Ascending aorta (tissue), 2 donors: ENCODE measurements around the gene CDRT15. TPM values are rescaled to one million over a fixed set of nuclear protein-coding genes. Genes with fewer than 3 reads are reported as not detected.
"Not testable (repeated sequence)": the region's sequence is repeated elsewhere in the genome, so short reads cannot be mapped to it uniquely, and the experiment has no call there.

ENCODE experiments used
- DNase-seq, 2 donors: peaks; one replicate each; pipeline ENCODE4 v3.0.0-alpha.2; 2019; ENCODE audit warnings: low spot score in 2 of 2
- H3K27ac ChIP-seq, 2 donors: fragments of 200-600 bp; sonication (generic); one replicate each; pipeline ENCODE4 v1.5.1; 2016 to 2017; ENCODE audit warnings: mild to moderate bottlenecking in 1 of 2
- H3K27me3 ChIP-seq: fragments of 200-600 bp; sonication (generic); one replicate; pipeline ENCODE4 v1.5.1; 2017
- H3K36me3 ChIP-seq, 2 donors: fragments of 200-600 bp; sonication (generic); one replicate each; pipeline ENCODE4 v1.5.1; 2016
- H3K4me1 ChIP-seq, 2 donors: fragments of 200-600 bp; sonication (generic); one replicate each; pipeline ENCODE4 v1.5.1; 2016 to 2017; ENCODE audit warnings: mild to moderate bottlenecking in 1 of 2
- H3K4me3 ChIP-seq, 2 donors: fragments of 200-600 bp; sonication (generic); one replicate each; pipeline ENCODE4 v1.5.1; 2016 to 2017; ENCODE audit warnings: mild to moderate bottlenecking in 1 of 2
- H3K9me3 ChIP-seq, 2 donors: fragments of 200-600 bp; sonication (generic); one replicate each; pipeline ENCODE4 v1.5.1; 2016
- CTCF ChIP-seq, 3 experiments: fragments of 200-600 bp in 2 of 3; fragments of 450-650 bp in 1 of 3; sonication (generic) in 2 of 3; IDR thresholded peaks; one replicate each; pipeline ENCODE4 v1.5.1; 2016 to 2019; ENCODE audit warnings: antibody characterized with exemption in 3 of 3, mild to moderate bottlenecking in 1 of 3, moderate library complexity in 1 of 3
- intact Hi-C: fragments of 100-400 bp; cut with DNase I; formaldehyde crosslinking; loops from one replicate; pipeline ENCODE4 v1.15.1; 2023
- total RNA-seq: library from RNA; depleted of rRNA; stranded (reverse); fragments of >200 nt; gene quantifications from one replicate; pipeline ENCODE4 v1.1.0, GENCODE V29; 2016

Gene CDRT15
- total RNA-seq, 1 donor from 2014 or later = not detected

- intact Hi-C loops = no loop called here
- DNase-seq = no peak
- Histone ChIP-seq H3K4me3 (no peak overlapping the region), H3K27me3 (no peaks in the 10 kb centered on the region), H3K4me1 (no peaks in the 10 kb centered on the region), H3K27ac (no peak overlapping the region), H3K36me3 (peaks cover 0 to 4% of the 10 kb centered on the region in 2 donors), H3K9me3 (no peaks in the 10 kb centered on the region)
- TF ChIP-seq CTCF (IDR thresholded peaks at IDR 0.05) = no peak
Measured at GRCh38 chr17:14198013-14198412, 38.6 kb downstream of the CDRT15 start.

GRCh38 chr17:14197586-14197985 lies 39.1 kb downstream of the CDRT15 start:
- DNase-seq = no peak
- no peak overlapping the region for H3K27ac ChIP-seq
- peaks cover 0 to 4% of the 10 kb centered on the region in 2 donors for H3K36me3 ChIP-seq
- H3K4me1 ChIP-seq = no peaks in the 10 kb centered on the region
- H3K4me3 ChIP-seq = no peak overlapping the region
- intact Hi-C loops = no loop called here
- no peak for TF ChIP-seq CTCF (IDR thresholded peaks at IDR 0.05)
- H3K27me3 ChIP-seq = no peaks in the 10 kb centered on the region
- H3K9me3 ChIP-seq = no peaks in the 10 kb centered on the region

- Histone ChIP-seq H3K4me1 (no peaks in the 10 kb centered on the region), H3K4me3 (no peak overlapping the region), H3K27ac (no peak overlapping the region), H3K9me3 (no peaks in the 10 kb centered on the region), H3K27me3 (no peaks in the 10 kb centered on the region), H3K36me3 (peaks cover 0 to 4% of the 10 kb centered on the region in 2 donors)
- intact Hi-C loops = no loop called here
- TF ChIP-seq CTCF (IDR thresholded peaks at IDR 0.05) = no peak
- DNase-seq = no peak
Measured at GRCh38 chr17:14197057-14197456, 39.6 kb downstream of the CDRT15 start.

GRCh38 chr17:14196377-14196997 lies 40.2 kb downstream of the CDRT15 start:
- no peaks in the 10 kb centered on the region for H3K9me3 ChIP-seq
- no peak for TF ChIP-seq CTCF (IDR thresholded peaks at IDR 0.05)
- no peaks in the 10 kb centered on the region for H3K27me3 ChIP-seq
- no peaks in the 10 kb centered on the region for H3K4me1 ChIP-seq
- DNase-seq = no peak
- intact Hi-C loops = no loop called here
- H3K4me3 ChIP-seq = no peak overlapping the region
- H3K36me3 ChIP-seq = peaks cover 0 to 4% of the 10 kb centered on the region in 2 donors
- H3K27ac ChIP-seq = no peak overlapping the region

- H3K4me1 ChIP-seq, H3K4me3 ChIP-seq, H3K27ac ChIP-seq, DNase-seq, intact Hi-C loops, H3K9me3 ChIP-seq, H3K27me3 ChIP-seq, H3K36me3 ChIP-seq: not testable (repeated sequence)
Measured at GRCh38 chr17:14192636-14193344, 43.9 kb downstream of the CDRT15 start.

- DNase-seq, H3K36me3 ChIP-seq, H3K27me3 ChIP-seq, intact Hi-C loops, H3K9me3 ChIP-seq, H3K27ac ChIP-seq, H3K4me3 ChIP-seq, H3K4me1 ChIP-seq: not testable (repeated sequence)
Measured at GRCh38 chr17:14192039-14192438, 44.6 kb downstream of the CDRT15 start.

GRCh38 chr17:14191469-14191868 lies 45.2 kb downstream of the CDRT15 start:
- H3K36me3 ChIP-seq, DNase-seq, H3K27me3 ChIP-seq, H3K4me1 ChIP-seq, intact Hi-C loops, H3K4me3 ChIP-seq, H3K27ac ChIP-seq, H3K9me3 ChIP-seq: not testable (repeated sequence)

GRCh38 chr17:14190774-14191173 lies 45.9 kb downstream of the CDRT15 start:
- DNase-seq, H3K9me3 ChIP-seq, intact Hi-C loops, H3K4me1 ChIP-seq, H3K27ac ChIP-seq, H3K36me3 ChIP-seq, H3K4me3 ChIP-seq, H3K27me3 ChIP-seq: not testable (repeated sequence)

- H3K4me1 ChIP-seq, H3K36me3 ChIP-seq, H3K27ac ChIP-seq, H3K27me3 ChIP-seq, H3K9me3 ChIP-seq, DNase-seq, intact Hi-C loops, H3K4me3 ChIP-seq: not testable (repeated sequence)
Measured at GRCh38 chr17:14186443-14186842, 50.2 kb downstream of the CDRT15 start.
